PFSK-1 (cell line): ENCODE data around the gene KNSTRN.

Experiments
- FOXP2 ChIP-seq: optimal IDR thresholded peaks from 2 replicates; pipeline ENCODE3; 2011; ENCODE audit warnings: borderline replicate concordance, control low read depth, inconsistent platforms; ENCODE audit not compliant: insufficient read depth; ENCODE audit errors: extremely low read length, extremely low read depth
- POLR2AphosphoS5 ChIP-seq: IDR thresholded peaks from 2 replicates; pipeline ENCODE4 v1.6.1; 2012; ENCODE audit warnings: low read depth, mild to moderate bottlenecking, control low read depth, low read length, moderate library complexity
- REST ChIP-seq, 2 experiments: IDR thresholded peaks; 2 replicates each; pipeline versions ENCODE4 v1.6.1 to v1.8.0; 2011 to 2012; ENCODE audit warnings: low read depth in 2 of 2, low read length in 2 of 2, control low read depth in 1 of 2, inconsistent platforms in 1 of 2, mild to moderate bottlenecking in 1 of 2, moderate library complexity in 1 of 2; ENCODE audit not compliant: insufficient read depth in 1 of 2
- SIN3A ChIP-seq: IDR thresholded peaks from 2 replicates; pipeline ENCODE4 v1.6.1; 2012; ENCODE audit warnings: mild to moderate bottlenecking, low read length, moderate library complexity, borderline replicate concordance; ENCODE audit not compliant: insufficient read depth
- TAF1 ChIP-seq: IDR thresholded peaks from 2 replicates; pipeline ENCODE4 v1.6.1; 2012; ENCODE audit warnings: low read length, control low read depth, borderline replicate concordance; ENCODE audit not compliant: insufficient read depth

Gene KNSTRN

GRCh38 chr15:40365624-40366456, 16.7 kb upstream of the KNSTRN start:
- TF ChIP-seq TAF1 (no peak), REST (IDR thresholded peaks at IDR 0.05; ENCODE audit: insufficient read depth in 1 of 2, low read depth in 2 of 2, low read length in 2 of 2) (no peak), POLR2AphosphoS5 (no peak), FOXP2 (no peak), SIN3A (no peak)

- TF ChIP-seq REST (IDR thresholded peaks at IDR 0.05; ENCODE audit: insufficient read depth in 1 of 2, low read depth in 2 of 2, low read length in 2 of 2) (no peak), POLR2AphosphoS5 (no peak), SIN3A (no peak), FOXP2 (no peak), TAF1 (no peak)
Observed at GRCh38 chr15:40366457-40367370, 15.8 kb upstream of the KNSTRN start.

- no peak for TF ChIP-seq REST (IDR thresholded peaks at IDR 0.05; ENCODE audit: insufficient read depth in 1 of 2, low read depth in 2 of 2, low read length in 2 of 2)
- no peak for TF ChIP-seq FOXP2
- TF ChIP-seq TAF1 = no peak
- TF ChIP-seq SIN3A = no peak
- TF ChIP-seq POLR2AphosphoS5 = no peak
Observed at GRCh38 chr15:40367371-40367685, 15.2 kb upstream of the KNSTRN start.

DNA sequence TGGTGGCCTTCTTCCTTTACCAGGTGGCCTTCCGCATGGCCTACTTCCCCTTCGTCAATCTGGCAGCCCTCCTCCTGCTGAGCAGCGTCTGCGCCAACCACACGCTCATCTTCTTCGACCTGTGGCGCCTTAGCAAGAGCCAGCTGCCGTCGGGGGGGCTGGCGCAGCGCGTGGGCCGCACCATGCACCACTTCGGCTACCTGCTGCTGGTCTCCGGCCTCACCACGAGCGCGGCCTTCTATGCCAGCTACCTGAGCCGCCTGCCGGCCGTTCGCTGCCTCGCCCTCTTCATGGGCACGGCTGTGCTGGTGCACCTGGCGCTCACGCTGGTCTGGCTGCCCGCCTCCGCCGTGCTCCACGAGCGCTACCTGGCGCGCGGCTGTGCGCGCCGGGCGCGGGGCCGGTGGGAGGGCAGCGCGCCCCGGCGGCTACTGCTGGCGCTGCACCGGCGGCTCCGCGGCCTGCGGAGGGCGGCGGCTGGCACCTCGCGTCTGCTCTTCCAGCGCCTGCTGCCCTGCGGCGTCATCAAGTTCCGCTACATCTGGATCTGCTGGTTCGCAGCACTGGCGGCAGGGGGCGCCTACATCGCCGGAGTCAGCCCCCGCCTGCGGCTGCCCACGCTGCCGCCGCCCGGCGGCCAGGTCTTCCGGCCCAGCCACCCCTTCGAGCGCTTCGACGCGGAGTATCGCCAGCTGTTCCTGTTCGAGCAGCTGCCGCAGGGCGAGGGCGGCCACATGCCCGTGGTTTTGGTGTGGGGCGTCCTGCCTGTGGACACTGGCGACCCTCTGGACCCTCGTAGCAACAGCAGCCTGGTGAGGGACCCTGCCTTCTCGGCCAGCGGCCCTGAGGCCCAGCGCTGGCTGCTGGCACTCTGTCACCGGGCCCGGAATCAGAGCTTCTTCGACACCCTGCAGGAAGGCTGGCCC, 14.6 kb upstream of the KNSTRN start:
- TF ChIP-seq POLR2AphosphoS5 (no peak), TAF1 (no peak)
